Brain microvascular endothelial cell (primary cell): Measurements from ENCODE around the gene ZNF207.
A peak's percentile ranks its signal among the peaks of the same experiment; 100 is the strongest.
"Not testable (repeated sequence)": the region's sequence is repeated elsewhere in the genome, so short reads cannot be mapped to it uniquely, and the experiment has no call there.

Experiments
- DNase-seq: peaks from one replicate; pipeline ENCODE4 v3.0.0-alpha.2; 2020
- H3K27ac ChIP-seq: fragments of 250-450 bp; sonication (Bioruptor Pico); 2 replicates; pipeline ENCODE4 v1.5.1; 2020; ENCODE audit warnings: mild to moderate bottlenecking, moderate library complexity
- H3K27me3 ChIP-seq: fragments of 250-450 bp; sonication (Bioruptor Pico); replicated peaks from 2 replicates; pipeline ENCODE4 v1.5.1; 2020; ENCODE audit warnings: mild to moderate bottlenecking
- H3K36me3 ChIP-seq: fragments of 250-450 bp; sonication (Bioruptor Pico); replicated peaks from 2 replicates; pipeline ENCODE4 v1.5.1; 2020; ENCODE audit warnings: mild to moderate bottlenecking
- H3K4me3 ChIP-seq: 2 replicates; pipeline ENCODE4 v1.5.1; 2011; ENCODE audit warnings: low read depth, mild to moderate bottlenecking, control low read depth, low read length, moderate library complexity
- in situ Hi-C: cut with HindIII; loops from 2 replicates; pipeline ENCODE4 v1.10.0; 2017; ENCODE audit warnings: low sequenced_read_pairs, low pct_ligation_motif_present
- TF ChIP-seq, protein P1 (sequence below): IDR thresholded peaks from 2 replicates; pipeline ENCODE4 v1.5.1; 2011; ENCODE audit warnings: low read depth, mild to moderate bottlenecking, moderate library complexity, low read length, control low read depth, inconsistent platforms; ENCODE audit errors: missing control alignments

The ZNF207 gene

DNA sequence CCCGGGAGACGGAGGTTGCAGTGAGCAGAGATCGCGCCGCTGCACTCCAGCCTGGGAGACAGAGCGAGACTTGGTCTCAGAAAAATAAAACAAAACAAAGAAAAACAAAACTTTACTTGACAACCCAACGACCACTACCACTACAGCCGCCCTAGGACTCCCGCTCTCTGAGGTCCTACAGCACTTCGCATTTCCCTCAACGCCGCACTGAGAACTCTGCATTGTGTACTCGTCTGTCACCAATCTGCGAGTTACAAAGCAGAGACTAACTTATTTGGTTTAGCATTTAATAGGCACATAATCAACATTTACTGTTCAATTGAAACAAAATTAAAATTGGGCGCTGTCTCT is 479 bp upstream of the ZNF207 start:
- in situ Hi-C loops = no loop called here
- DNase-seq = no peak

DNA sequence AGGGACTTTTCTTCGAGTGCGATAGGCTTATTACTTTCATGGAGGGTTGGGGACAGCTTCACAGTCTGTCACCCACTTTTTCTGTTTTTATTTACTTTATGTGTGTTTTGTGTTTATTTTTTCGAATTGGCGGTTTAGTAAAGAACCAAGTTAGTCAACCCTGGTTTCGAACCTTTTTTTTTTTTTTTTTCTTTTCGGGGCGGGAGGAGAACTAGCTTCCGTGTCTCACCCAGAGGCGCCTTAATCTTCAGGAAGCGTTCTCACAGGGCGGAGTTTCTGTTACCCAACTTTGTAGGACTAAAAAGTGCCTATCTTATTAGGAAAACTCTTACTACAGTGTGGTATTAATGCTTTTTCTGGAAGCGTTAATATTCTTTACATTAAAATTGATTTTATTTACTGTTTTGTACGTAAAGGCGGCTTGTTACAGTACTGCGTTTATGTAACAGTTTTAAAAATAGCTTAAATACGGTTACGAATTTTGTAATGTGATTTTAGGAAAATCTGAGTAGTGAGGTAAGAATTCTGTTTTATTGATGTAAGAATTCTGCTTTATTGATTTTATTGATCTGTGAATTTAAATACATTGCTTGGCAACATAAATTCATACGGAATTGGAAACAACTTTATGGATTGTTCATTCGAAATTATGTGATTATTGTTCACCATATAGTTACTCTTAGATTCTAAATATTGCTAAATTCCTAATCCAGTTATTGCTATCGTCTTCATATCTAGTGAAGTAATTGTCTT is 885 bp downstream of the ZNF207 start:
- TF ChIP-seq, protein P1, sequence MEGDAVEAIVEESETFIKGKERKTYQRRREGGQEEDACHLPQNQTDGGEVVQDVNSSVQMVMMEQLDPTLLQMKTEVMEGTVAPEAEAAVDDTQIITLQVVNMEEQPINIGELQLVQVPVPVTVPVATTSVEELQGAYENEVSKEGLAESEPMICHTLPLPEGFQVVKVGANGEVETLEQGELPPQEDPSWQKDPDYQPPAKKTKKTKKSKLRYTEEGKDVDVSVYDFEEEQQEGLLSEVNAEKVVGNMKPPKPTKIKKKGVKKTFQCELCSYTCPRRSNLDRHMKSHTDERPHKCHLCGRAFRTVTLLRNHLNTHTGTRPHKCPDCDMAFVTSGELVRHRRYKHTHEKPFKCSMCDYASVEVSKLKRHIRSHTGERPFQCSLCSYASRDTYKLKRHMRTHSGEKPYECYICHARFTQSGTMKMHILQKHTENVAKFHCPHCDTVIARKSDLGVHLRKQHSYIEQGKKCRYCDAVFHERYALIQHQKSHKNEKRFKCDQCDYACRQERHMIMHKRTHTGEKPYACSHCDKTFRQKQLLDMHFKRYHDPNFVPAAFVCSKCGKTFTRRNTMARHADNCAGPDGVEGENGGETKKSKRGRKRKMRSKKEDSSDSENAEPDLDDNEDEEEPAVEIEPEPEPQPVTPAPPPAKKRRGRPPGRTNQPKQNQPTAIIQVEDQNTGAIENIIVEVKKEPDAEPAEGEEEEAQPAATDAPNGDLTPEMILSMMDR = no peak
- DNase-seq = peak; percentile 37
- H3K4me3 ChIP-seq = peak overlapping the region; percentile 100
- H3K27ac ChIP-seq = peak overlapping the region; percentile 99
- in situ Hi-C loops = no loop called here
- no peaks in the 10 kb centered on the region for H3K27me3 ChIP-seq
- H3K36me3 ChIP-seq = peaks cover 37% of the 10 kb centered on the region

More for the DNA sequence above, 479 bp upstream of the ZNF207 start:
- H3K27ac ChIP-seq = peak overlapping the region; percentile 99
- peaks cover 23% of the 10 kb centered on the region for H3K36me3 ChIP-seq
- TF ChIP-seq, protein P1 = no peak
- no peaks in the 10 kb centered on the region for H3K27me3 ChIP-seq
- peak overlapping the region; percentile 100 for H3K4me3 ChIP-seq

DNA sequence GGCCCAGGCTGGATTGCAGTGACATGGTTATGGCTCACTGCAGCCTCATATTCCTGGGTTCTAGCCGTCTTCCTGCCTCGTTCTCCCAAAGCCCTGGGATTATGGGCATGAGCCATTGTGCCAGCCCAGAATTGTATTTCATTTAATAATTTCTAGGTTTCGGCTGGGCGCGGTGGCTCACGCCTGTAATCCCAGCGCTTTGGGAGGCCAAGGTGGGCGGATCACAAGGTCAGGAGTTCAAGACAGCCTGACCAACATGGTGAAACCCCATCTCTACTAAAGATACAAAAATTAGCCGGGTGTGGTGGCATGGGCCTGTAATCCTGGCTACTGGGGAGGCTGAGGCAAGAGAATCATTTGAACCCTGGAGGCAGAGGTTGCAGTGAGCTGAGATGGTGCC is 2.8 kb downstream of the ZNF207 start:
- H3K27me3 ChIP-seq, H3K27ac ChIP-seq, in situ Hi-C loops, DNase-seq: not testable (repeated sequence)
- Histone ChIP-seq H3K4me3 (peak overlapping the region; percentile 100), H3K36me3 (peaks cover 47% of the 10 kb centered on the region)

DNA sequence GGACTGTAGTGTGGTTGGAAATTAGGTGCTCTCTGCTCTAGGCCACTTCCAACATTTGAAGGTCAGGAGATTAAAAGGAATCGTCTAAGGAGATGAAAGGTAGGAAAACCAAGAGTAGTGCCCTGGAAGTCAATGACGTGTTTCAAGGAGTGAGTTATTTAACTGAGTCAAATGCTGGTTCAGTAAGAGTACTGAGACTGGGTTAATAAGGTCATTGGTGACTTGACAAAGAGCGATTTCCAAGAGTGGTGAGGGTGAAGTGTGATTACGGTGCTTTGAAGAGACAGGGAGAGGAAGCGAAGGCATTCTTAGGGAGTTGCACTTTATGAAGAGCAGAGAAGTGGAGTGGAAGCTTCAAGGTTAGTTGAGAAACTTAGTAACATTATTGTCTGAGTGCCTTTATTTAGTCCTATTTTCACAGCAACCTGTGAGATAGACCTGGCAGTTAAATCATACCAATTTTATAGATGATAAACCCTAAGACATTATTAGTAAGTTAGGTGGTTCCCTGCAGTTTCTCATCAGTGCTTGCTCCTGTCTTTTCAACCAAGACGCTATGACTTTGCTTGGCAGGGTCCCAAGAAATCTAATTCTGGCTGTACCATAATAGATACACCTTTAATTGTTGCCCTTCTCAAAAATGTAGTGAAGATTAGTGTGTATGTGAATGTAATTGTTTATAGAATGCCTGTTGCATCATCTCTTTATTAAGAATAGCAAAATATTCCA is 5.9 kb downstream of the ZNF207 start:
- no peak for DNase-seq
- TF ChIP-seq, protein P1 = no peak
- in situ Hi-C loops = no loop called here
- no peak overlapping the region for H3K4me3 ChIP-seq
- no peaks in the 10 kb centered on the region for H3K27me3 ChIP-seq
- H3K36me3 ChIP-seq = peaks cover 66% of the 10 kb centered on the region
- H3K27ac ChIP-seq = no peak overlapping the region

DNA sequence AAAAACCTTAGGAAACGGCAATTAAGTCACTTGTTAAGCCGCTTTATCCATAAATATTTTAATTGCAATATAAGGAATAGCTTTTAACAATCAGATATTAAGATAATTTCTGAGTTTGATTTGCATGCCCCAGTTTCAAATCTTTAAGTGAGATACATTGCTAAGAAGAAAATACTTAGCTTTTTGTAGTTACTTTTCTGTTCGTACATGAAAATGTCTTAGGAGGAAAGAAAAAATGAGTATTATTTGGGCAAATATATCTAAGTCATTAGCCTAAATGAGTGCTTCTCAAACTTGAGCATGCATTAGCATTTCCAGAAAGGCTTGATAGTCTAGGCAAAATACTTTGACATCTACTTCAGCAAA is 6.4 kb downstream of the ZNF207 start:
- Histone ChIP-seq H3K27me3 (no peaks in the 10 kb centered on the region), H3K4me3 (no peak overlapping the region), H3K36me3 (peaks cover 71% of the 10 kb centered on the region), H3K27ac (no peak overlapping the region)
- no peak for DNase-seq
- TF ChIP-seq, protein P1 = no peak
- in situ Hi-C loops = no loop called here

DNA sequence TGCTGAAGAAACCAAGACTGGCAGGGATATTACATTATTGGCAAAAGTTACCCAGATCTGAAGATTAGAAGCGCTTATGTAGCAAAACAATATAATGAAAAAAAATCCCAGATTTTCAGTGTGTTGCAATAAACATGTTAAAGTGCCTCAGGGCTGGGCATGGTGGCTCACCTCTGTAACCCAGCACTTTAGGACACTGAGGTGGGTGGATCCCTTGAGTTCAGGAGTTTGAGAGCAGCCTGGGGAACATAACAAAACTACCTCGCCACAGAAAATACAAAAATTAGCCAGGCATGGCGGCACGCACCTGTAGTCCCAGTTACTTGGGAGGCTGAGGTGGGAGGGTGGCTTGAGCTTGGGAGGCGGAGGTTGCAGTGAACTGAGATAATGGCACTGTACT is 6.8 kb downstream of the ZNF207 start:
- H3K27ac ChIP-seq = no peak overlapping the region
- H3K36me3 ChIP-seq = peaks cover 72% of the 10 kb centered on the region
- H3K4me3 ChIP-seq = no peak overlapping the region
- in situ Hi-C loops = no loop called here
- TF ChIP-seq, protein P1 = no peak
- H3K27me3 ChIP-seq = no peaks in the 10 kb centered on the region
- no peak for DNase-seq
